A549 (cell line): ENCODE results near the gene STIM1. TPM values are rescaled to one million over a fixed set of nuclear protein-coding genes. Genes with fewer than 3 reads are reported as not detected.

Source experiments
- ATAC-seq, 2 experiments: fragments of 200-7000 bp in 1 of 2; fragments of >200 bp in 1 of 2; cut with Nextera tagmentation in 1 of 2; cut with Tn5 transposase in 1 of 2; 3 replicates each; pipeline versions ENCODE4 v1.8.0 to v1.9.1; 2018 to 2020; ENCODE audit warnings: mild to moderate bottlenecking in 1 of 2, moderate library complexity in 1 of 2
- CTCF ChIA-PET: fragments of 300-600 bp; sonication (Branson Sonifier 250); formaldehyde crosslinking; extraction: SDS; loops from one replicate; lab custom pipeline; 2021; ENCODE audit warnings: antibody characterized with exemption, inconsistent platforms; lab: Yijun Ruan, JAX
- POLR2A ChIA-PET: fragments of 350-600 bp; formaldehyde crosslinking; extraction: SDS; loops from one replicate; lab custom pipeline; 2021; ENCODE audit warnings: antibody characterized with exemption, inconsistent platforms; lab: Yijun Ruan, JAX
- DNase-seq, 2 experiments: peaks; one replicate each; pipeline versions ENCODE4 v3.0.0 to v3.0.0-alpha.2; 2011 to 2016; ENCODE audit warnings: low read depth in 1 of 2, low spot score in 1 of 2
- FAIRE-seq: peaks from 2 replicates; lab custom pipeline; 2011; peaks lifted over from hg19 to GRCh38; lab: Jason Lieb, UNC
- H3K27ac ChIP-seq, 2 experiments: fragments of >200 bp; sonication (Bioruptor Twin); formaldehyde crosslinking; 3 replicates each; pipeline ENCODE4 v1.5.1; 2016 to 2017
- H3K4me1 ChIP-seq: fragments of >200 bp; sonication (Bioruptor Twin); formaldehyde crosslinking; 3 replicates; pipeline ENCODE4 v1.6.1; 2016
- H3K4me2 ChIP-seq: fragments of >200 bp; sonication (Bioruptor Twin); formaldehyde crosslinking; 3 replicates; pipeline ENCODE4 v1.6.1; 2016
- H3K4me3 ChIP-seq: fragments of >200 bp; sonication (Bioruptor Twin); formaldehyde crosslinking; 3 replicates; pipeline ENCODE4 v1.5.1; 2016
- H3K9me3 ChIP-seq: fragments of >200 bp; sonication (Bioruptor Twin); formaldehyde crosslinking; 3 replicates; pipeline ENCODE4 v1.6.1; 2016
- BHLHE40 ChIP-seq: IDR thresholded peaks from 2 replicates; pipeline ENCODE4 v1.6.1; 2012; ENCODE audit warnings: low read depth, low read length, inconsistent platforms
- CEBPB ChIP-seq, 2 experiments: fragments of >200 bp in 1 of 2; sonication (Bioruptor Twin) in 1 of 2; formaldehyde crosslinking in 1 of 2; IDR thresholded peaks; 2 replicates each; pipeline ENCODE4 v1.6.1; 2012 to 2016
- EP300 ChIP-seq, 2 experiments: fragments of >200 bp; sonication (Bioruptor Twin); formaldehyde crosslinking; IDR thresholded peaks; 2 replicates in 1 of 2; 3 replicates in 1 of 2; pipeline ENCODE4 v1.6.1; 2016 to 2017
- FOSB ChIP-seq: fragments of 250-450 bp; sonication (Bioruptor Pico); IDR thresholded peaks from 2 replicates; pipeline ENCODE4 v1.5.0; 2020; ENCODE audit warnings: mild to moderate bottlenecking, moderate library complexity
- FOSL2 ChIP-seq, 2 experiments: fragments of 450-650 bp in 1 of 2; fragments of >200 bp in 1 of 2; sonication (Bioruptor Twin) in 1 of 2; formaldehyde crosslinking; IDR thresholded peaks; 2 replicates each; pipeline versions ENCODE4 v1.5.0 to v1.6.1; 2016 to 2020; ENCODE audit warnings: mild to moderate bottlenecking in 1 of 2, moderate library complexity in 1 of 2
- HDAC2 ChIP-seq: fragments of 200-600 bp; sonication (generic); IDR thresholded peaks from 2 replicates; pipeline ENCODE4 v1.6.1; 2016
- HOXA7 ChIP-seq: fragments of 250-450 bp; sonication (Bioruptor Pico); IDR thresholded peaks from 2 replicates; pipeline ENCODE4 v1.5.0; 2020; ENCODE audit warnings: mild to moderate bottlenecking, moderate library complexity
- HOXB13 ChIP-seq: fragments of 250-450 bp; sonication (Bioruptor Pico); IDR thresholded peaks from 2 replicates; pipeline ENCODE4 v1.5.0; 2020; ENCODE audit warnings: low read depth, mild to moderate bottlenecking, moderate library complexity
- JUN ChIP-seq, 2 experiments: fragments of >200 bp; sonication (Bioruptor Twin); formaldehyde crosslinking; IDR thresholded peaks; 2 replicates in 1 of 2; 3 replicates in 1 of 2; pipeline ENCODE4 v1.6.1; 2016 to 2017
- JUNB ChIP-seq: fragments of >200 bp; sonication (Bioruptor Twin); formaldehyde crosslinking; IDR thresholded peaks from 2 replicates; pipeline ENCODE4 v1.6.1; 2016
- MAZ ChIP-seq: fragments of 150-350 bp; IDR thresholded peaks from 2 replicates; pipeline ENCODE4 v1.6.1; 2014; ENCODE audit warnings: antibody characterized with exemption, low read depth, low read length, borderline replicate concordance
- NFE2L2 ChIP-seq: fragments of 150-350 bp; conservative IDR thresholded peaks from 2 replicates; pipeline ENCODE4 v1.6.1; 2014; ENCODE audit warnings: low read length
- NPAS2 ChIP-seq: fragments of 250-450 bp; sonication (Bioruptor Pico); IDR thresholded peaks from 2 replicates; pipeline ENCODE4 v1.8.0; 2022; ENCODE audit warnings: mild to moderate bottlenecking, moderate library complexity, borderline replicate concordance
- NR3C1 ChIP-seq: fragments of >200 bp; sonication (Bioruptor Twin); formaldehyde crosslinking; IDR thresholded peaks from 3 replicates; pipeline ENCODE4 v1.6.1; 2017
- POLR2A ChIP-seq: IDR thresholded peaks from 2 replicates; pipeline ENCODE4 v1.6.1; 2012; ENCODE audit warnings: mild to moderate bottlenecking, low read length
- SREBF2 ChIP-seq: fragments of 450-650 bp; IDR thresholded peaks from 2 replicates; pipeline ENCODE4 v1.6.1; 2014; ENCODE audit warnings: mild to moderate bottlenecking, moderate library complexity
- TFCP2L1 ChIP-seq: fragments of 250-450 bp; sonication (Bioruptor Pico); IDR thresholded peaks from 2 replicates; pipeline ENCODE4 v1.5.0; 2021; ENCODE audit warnings: mild to moderate bottlenecking
- TP53 ChIP-seq: fragments of 250-450 bp; sonication (Bioruptor Pico); IDR thresholded peaks from 2 replicates; pipeline ENCODE4 v1.5.0; 2021; ENCODE audit warnings: mild to moderate bottlenecking, moderate library complexity
- ZFP36 ChIP-seq: fragments of 450-650 bp; IDR thresholded peaks from 2 replicates; pipeline ENCODE4 v1.6.1; 2014; ENCODE audit warnings: borderline replicate concordance; ENCODE audit not compliant: partially characterized antibody
- WGBS: methylation state at CpG from one replicate; pipeline ENCODE4 v1.1.6; 2017; ENCODE audit errors: missing lambda C conversion rate; 5-methylcytosine and 5-hydroxymethylcytosine counted together
- polyA plus RNA-seq, 4 experiments: library from polyadenylated mRNA; depleted of rRNA in 3 of 4; stranded (reverse); fragments of >200 nt; fragmentation: RNase III in 1 of 4; extraction: RNeasy Plus Mini Kit Qiagen cat#74134 plus additional on column Dnase treatment in 1 of 4; gene quantifications; 2 replicates in 3 of 4; 3 replicates in 1 of 4; pipeline ENCODE4 v1.2.3, GENCODE V29; 2011 to 2017
- TF ChIP-seq, protein P1 (sequence below): fragments of >200 bp; sonication (Bioruptor Twin); formaldehyde crosslinking; IDR thresholded peaks from 3 replicates; pipeline ENCODE4 v1.6.1; 2016

STIM1 gene
- polyA plus RNA-seq, 2 of the 4 experiments (the other 2 are of a cell fraction): 35.2 to 38.7 TPM

DNA sequence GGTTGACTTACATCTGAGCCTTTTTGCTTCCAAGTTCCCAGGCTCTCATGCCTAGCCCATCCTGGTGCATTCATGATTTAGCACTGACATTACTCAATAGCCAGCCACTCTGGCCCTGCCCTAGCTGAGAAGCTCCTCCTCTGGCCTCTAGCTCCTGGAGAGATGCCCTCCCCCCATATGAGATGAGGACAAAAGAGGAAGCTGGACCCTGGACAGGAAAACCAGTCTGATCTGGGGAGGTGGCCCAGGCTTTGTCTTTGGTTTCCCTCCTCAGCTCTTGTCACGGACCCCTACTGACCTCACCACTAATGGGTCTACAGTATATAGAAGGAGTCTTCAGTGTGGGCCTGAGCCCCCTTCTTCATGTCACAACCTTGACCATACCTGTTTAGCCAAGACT, 17.7 kb upstream of the STIM1 start:
- peaks cover 45% of the 10 kb centered on the region for H3K4me1 ChIP-seq
- POLR2A ChIA-PET: no interaction called here
- CTCF ChIA-PET: interaction anchor here (0.8 to 27.8 kb wide), 4 partner anchors 9 to 232 kb away, joined by 3 to 919 read pairs (median 12); partner anchors contain the start of genes PGAP2 and STIM1
- no peak for ATAC-seq
- H3K4me2 ChIP-seq: 0 out of 3 replicates have a peak overlapping the region, but pooled peaks have one; percentile 84
- DNase-seq: no peak
- H3K4me3 ChIP-seq: no peak overlapping the region
- H3K27ac ChIP-seq: no peak overlapping the region
- TF ChIP-seq MAZ: no peak
- TF ChIP-seq JUN (IDR thresholded peaks at IDR 0.05): no peak
- no peak for TF ChIP-seq JUNB
- TF ChIP-seq NR3C1: no peak
- TF ChIP-seq BHLHE40: no peak
- no peak for TF ChIP-seq FOSB (CRISPR knock-in tag)
- no peak for TF ChIP-seq TFCP2L1 (CRISPR knock-in tag)
- TF ChIP-seq ZFP36: no peak
- TF ChIP-seq TP53 (CRISPR knock-in tag): no peak
- TF ChIP-seq, protein P1, sequence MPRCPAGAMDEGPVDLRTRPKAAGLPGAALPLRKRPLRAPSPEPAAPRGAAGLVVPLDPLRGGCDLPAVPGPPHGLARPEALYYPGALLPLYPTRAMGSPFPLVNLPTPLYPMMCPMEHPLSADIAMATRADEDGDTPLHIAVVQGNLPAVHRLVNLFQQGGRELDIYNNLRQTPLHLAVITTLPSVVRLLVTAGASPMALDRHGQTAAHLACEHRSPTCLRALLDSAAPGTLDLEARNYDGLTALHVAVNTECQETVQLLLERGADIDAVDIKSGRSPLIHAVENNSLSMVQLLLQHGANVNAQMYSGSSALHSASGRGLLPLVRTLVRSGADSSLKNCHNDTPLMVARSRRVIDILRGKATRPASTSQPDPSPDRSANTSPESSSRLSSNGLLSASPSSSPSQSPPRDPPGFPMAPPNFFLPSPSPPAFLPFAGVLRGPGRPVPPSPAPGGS: no peak
- no peak for TF ChIP-seq EP300 (IDR thresholded peaks at IDR 0.05)
- no peak for TF ChIP-seq NPAS2
- TF ChIP-seq CEBPB (IDR thresholded peaks at IDR 0.05): no peak
- no peak for TF ChIP-seq POLR2A
- no peak for TF ChIP-seq HOXA7 (CRISPR knock-in tag)
- TF ChIP-seq HDAC2: no peak
- WGBS: 94% methylated on average over 1 of the region's 1 CpG
- no peaks in the 10 kb centered on the region for H3K9me3 ChIP-seq
- FAIRE-seq: no peak

DNA sequence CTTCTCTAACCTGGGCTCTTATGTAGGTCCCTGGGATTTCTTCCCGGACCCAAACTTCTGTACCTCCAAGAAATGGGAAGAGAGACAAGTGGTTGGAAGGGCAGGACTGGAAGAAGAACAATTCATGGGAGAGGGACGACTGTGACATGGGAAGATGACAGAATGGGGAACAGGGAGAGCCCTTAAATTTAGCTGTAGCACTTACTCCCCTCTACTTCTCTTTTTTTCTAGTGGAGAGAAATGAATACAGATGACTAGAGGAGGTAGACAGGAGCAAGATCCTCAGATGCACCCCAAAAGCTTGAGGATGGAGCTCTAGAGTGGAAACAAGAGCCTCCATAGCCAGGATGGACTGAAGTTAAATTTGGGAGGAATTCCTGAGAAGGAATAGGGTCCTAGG, 17.0 kb upstream of the STIM1 start:
- no peak for FAIRE-seq

DNA sequence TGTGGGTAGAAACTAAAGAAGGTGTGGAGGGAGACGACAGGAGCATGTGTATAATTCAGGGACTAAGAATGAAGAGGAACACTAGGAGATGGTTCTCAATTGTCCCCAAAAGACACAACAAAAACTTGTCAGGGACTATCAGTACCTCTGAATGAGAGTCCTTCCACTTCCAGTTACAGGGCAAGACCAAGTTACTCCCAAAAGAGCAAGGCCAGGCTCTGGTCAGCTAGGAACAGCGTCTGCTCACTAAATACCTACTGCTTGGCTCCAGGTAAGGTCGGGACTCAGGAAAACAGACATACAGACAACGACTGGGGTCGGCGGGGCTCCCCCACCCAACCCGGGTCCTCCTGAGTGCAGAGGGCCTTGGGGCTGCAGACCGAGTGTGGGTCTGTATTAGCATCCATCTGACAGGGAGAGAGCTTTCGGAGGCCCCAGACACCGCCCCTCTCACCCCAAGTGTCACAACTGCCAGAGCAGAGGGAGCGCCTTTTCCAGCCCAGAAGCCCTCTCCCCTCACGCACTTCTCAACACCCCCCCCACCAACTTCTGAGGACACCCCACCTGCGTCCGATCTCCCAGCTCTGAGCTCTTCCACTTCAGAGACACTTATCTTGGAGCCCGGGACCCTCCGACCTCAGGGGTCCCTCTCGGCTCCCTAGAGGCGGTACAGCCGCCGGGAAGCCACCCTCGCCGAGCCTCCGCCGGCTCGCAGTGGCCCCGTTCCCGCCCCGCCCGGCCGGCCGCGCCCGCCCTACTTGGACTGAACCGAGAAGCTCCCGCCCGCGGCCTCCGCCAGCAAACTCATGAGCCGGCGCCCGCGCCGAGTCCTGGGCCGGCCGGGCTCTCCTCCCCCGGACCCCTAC, 15.2 kb upstream of the STIM1 start:
- DNase-seq: no peak
- Histone ChIP-seq H3K4me3 (peak overlapping the region; percentile 84), H3K4me1 (peaks cover 39% of the 10 kb centered on the region), H3K4me2 (peak overlapping the region; percentile 84), H3K27ac (peak overlapping the region; percentile 95 to 98), H3K9me3 (no peaks in the 10 kb centered on the region)
- CTCF ChIA-PET: interaction anchor here (0.9 to 27.8 kb wide), 7 partner anchors 8 to 229 kb away, joined by 3 to 919 read pairs (median 18); partner anchors contain the start of genes PGAP2 and STIM1
- TF ChIP-seq SREBF2: no peak
- TF ChIP-seq FOSL2 (IDR thresholded peaks at IDR 0.05): no peak
- no peak for TF ChIP-seq FOSL2 (CRISPR knock-in tag; IDR thresholded peaks at IDR 0.05)
- 9% methylated on average over 12 of the region's 46 CpGs for WGBS
- no peak for FAIRE-seq
- POLR2A ChIA-PET: interaction anchor here (0.9 to 2.2 kb wide), 8 partner anchors 9 to 232 kb away, joined by 4 to 44 read pairs (median 7); partner anchors contain the start of genes PGAP2 and STIM1
- peak; percentile 48 to 49 for ATAC-seq

More for the DNA sequence above, 17.0 kb upstream of the STIM1 start:
- H3K4me3 ChIP-seq: no peak overlapping the region
- H3K4me1 ChIP-seq: peaks cover 45% of the 10 kb centered on the region
- POLR2A ChIA-PET: no interaction called here
- H3K27ac ChIP-seq: no peak overlapping the region
- DNase-seq: no peak
- H3K9me3 ChIP-seq: no peaks in the 10 kb centered on the region
- WGBS: 84% methylated on average over 2 of the region's 2 CpGs
- peak overlapping the region; percentile 84; the same call in 1 of the 3 replicates for H3K4me2 ChIP-seq
- CTCF ChIA-PET: interaction anchor here (0.6 to 27.8 kb wide), 5 partner anchors 11 to 267 kb away, joined by 6 to 919 read pairs (median 14); partner anchors contain the start of genes PGAP2 and STIM1
- no peak for ATAC-seq
- TF ChIP-seq HOXB13 (CRISPR knock-in tag) (no peak), NFE2L2 (no peak)
- TF ChIP-seq, protein P1: no peak
